WTC11 (cell line): ENCODE measurements around the gene UVRAG.

Source experiments
- CTCF ChIP-seq: fragments of 200-600 bp; IDR thresholded peaks from 2 replicates; pipeline ENCODE4 v1.8.0; 2022; ENCODE audit warnings: antibody characterized with exemption
- NR3C1 ChIP-seq: sonication (generic); formaldehyde crosslinking; conservative IDR thresholded peaks from 2 replicates; pipeline ENCODE4 v1.8.1; 2023; ENCODE audit warnings: low read depth, mild to moderate bottlenecking, missing genetic modification reagents

GRCh38 chr11:75840522-75840921 is 25.5 kb downstream of the UVRAG start:
- TF ChIP-seq CTCF: no peak
- no peak for TF ChIP-seq NR3C1
